OCI-LY3 (cell line): ENCODE data around the gene ASIC2.

Experiments
- EZH2phosphoT487 ChIP-seq: fragments of 200-600 bp; shearing (Covaris generic); IDR thresholded peaks from 2 replicates; pipeline ENCODE4 v1.6.1; 2018; ENCODE audit warnings: antibody characterized with exemption, mixed run types, low read depth
- TF ChIP-seq, protein P1 (sequence below): fragments of 200-600, 300-600 bp; sonication (generic); IDR thresholded peaks from 2 replicates; pipeline ENCODE4 v1.5.1; 2014; ENCODE audit warnings: antibody characterized with exemption, low read length, low read depth

DNA sequence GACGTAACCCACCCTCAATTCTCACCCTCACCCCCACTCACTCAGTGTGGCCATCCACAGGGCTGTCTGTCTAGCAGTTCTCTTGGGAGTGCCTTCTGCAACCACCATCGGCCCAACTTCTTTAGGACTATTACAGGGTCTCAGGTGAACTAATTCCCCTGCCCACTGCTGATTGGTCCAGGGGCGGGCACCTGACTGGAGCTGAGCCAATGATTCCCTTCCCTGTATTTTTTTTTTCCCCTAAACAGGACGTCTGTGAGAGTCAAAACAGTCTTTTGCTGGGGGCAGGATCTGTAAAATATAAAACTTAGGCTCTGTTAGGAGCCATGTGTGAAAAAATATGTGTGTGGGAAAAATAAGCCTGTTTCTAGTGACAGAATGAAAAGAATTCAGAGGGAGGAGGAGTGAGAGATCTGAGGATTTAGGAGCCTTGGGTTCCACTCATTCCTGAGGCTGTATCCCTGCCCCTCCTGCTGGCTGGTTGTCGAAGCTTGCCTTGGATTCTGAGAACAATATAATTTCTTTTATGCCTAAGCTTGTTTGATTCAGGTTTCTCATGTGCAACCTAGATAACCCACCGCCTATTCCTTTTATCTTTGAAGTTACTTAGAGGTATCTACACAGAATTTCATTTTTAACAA lies 186.4 kb downstream of the ASIC2 start:
- TF ChIP-seq, protein P1, sequence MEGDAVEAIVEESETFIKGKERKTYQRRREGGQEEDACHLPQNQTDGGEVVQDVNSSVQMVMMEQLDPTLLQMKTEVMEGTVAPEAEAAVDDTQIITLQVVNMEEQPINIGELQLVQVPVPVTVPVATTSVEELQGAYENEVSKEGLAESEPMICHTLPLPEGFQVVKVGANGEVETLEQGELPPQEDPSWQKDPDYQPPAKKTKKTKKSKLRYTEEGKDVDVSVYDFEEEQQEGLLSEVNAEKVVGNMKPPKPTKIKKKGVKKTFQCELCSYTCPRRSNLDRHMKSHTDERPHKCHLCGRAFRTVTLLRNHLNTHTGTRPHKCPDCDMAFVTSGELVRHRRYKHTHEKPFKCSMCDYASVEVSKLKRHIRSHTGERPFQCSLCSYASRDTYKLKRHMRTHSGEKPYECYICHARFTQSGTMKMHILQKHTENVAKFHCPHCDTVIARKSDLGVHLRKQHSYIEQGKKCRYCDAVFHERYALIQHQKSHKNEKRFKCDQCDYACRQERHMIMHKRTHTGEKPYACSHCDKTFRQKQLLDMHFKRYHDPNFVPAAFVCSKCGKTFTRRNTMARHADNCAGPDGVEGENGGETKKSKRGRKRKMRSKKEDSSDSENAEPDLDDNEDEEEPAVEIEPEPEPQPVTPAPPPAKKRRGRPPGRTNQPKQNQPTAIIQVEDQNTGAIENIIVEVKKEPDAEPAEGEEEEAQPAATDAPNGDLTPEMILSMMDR, result no peak
- no peak for TF ChIP-seq EZH2phosphoT487
